SU-DHL-6 (cell line): Measurements from ENCODE around the gene SGCA.

Experiments used
- H2AFZ ChIP-seq: fragments of 200-600 bp; sonication (generic); 2 replicates; pipeline ENCODE4 v1.6.1; 2014; ENCODE audit warnings: low read depth, mild to moderate bottlenecking, moderate library complexity, mixed read lengths, antibody characterized with exemption, low read length; ENCODE audit not compliant: severe bottlenecking
- H3F3A ChIP-seq: fragments of 200-600 bp; shearing (Covaris generic); 2 replicates; pipeline ENCODE4 v1.6.0; 2016; ENCODE audit warnings: antibody characterized with exemption, mild to moderate bottlenecking; ENCODE audit not compliant: insufficient read depth
- H3K27ac ChIP-seq: fragments of 200-600 bp; sonication (generic); 2 replicates; pipeline ENCODE4 v1.5.1; 2016; ENCODE audit warnings: low read depth, mild to moderate bottlenecking, low read length, moderate library complexity, mixed read lengths
- H3K27me3 ChIP-seq: fragments of 200-600 bp; sonication (generic), shearing (Covaris generic); 2 replicates; pipeline ENCODE4 v1.6.0; 2014; ENCODE audit warnings: mild to moderate bottlenecking, low read length
- H3K36me3 ChIP-seq: fragments of 200-600 bp; sonication (generic); 2 replicates; pipeline ENCODE4 v1.6.1; 2014; ENCODE audit warnings: mild to moderate bottlenecking, low read length, mixed read lengths
- H3K4me2 ChIP-seq: fragments of 300-600, 200-600 bp; shearing (Covaris generic), sonication (generic); 2 replicates; pipeline ENCODE4 v1.6.0; 2014; ENCODE audit warnings: low read length, low read depth, mild to moderate bottlenecking; ENCODE audit not compliant: poor library complexity, severe bottlenecking
- H3K4me3 ChIP-seq: fragments of 200-600 bp; sonication (generic); 2 replicates; pipeline ENCODE4 v1.5.1; 2014; ENCODE audit warnings: antibody characterized with exemption, low read length, mild to moderate bottlenecking, mixed read lengths; ENCODE audit not compliant: insufficient read depth, poor library complexity, severe bottlenecking
- H3K79me2 ChIP-seq: fragments of 200-600 bp; sonication (generic); 2 replicates; pipeline ENCODE4 v1.6.1; 2014; ENCODE audit warnings: mild to moderate bottlenecking, low read length, moderate library complexity; ENCODE audit not compliant: insufficient read depth
- H3K9ac ChIP-seq: fragments of 200-600 bp; sonication (generic); 2 replicates; pipeline ENCODE4 v1.7.0; 2014; ENCODE audit warnings: mild to moderate bottlenecking, low read length
- H3K9me2 ChIP-seq: fragments of 200-600 bp; sonication (generic); replicated peaks from 2 replicates; pipeline ENCODE4 v1.6.1; 2014; ENCODE audit warnings: low read length; ENCODE audit not compliant: insufficient read depth
- H3K9me3 ChIP-seq: fragments of 200-600 bp; sonication (generic); 2 replicates; pipeline ENCODE4 v1.6.1; 2014; ENCODE audit warnings: low read length, mixed read lengths; ENCODE audit not compliant: insufficient read depth
- H4K20me1 ChIP-seq: fragments of 200-600 bp; sonication (generic); 2 replicates; pipeline ENCODE4 v1.6.1; 2014; ENCODE audit warnings: low read depth, mild to moderate bottlenecking, antibody characterized with exemption, low read length, moderate library complexity, mixed read lengths
- EZH2phosphoT487 ChIP-seq: fragments of 200-600 bp; sonication (generic), shearing (Covaris generic); conservative IDR thresholded peaks from 2 replicates; pipeline ENCODE4 v1.6.1; 2018; ENCODE audit warnings: mild to moderate bottlenecking, antibody characterized with exemption, low read length, moderate library complexity, mixed read lengths
- TF ChIP-seq, protein P1 (sequence below): fragments of 200-600 bp; sonication (generic); IDR thresholded peaks from one replicate; pipeline ENCODE4 v1.5.1; 2017; ENCODE audit warnings: antibody characterized with exemption, mild to moderate bottlenecking, low read length, moderate library complexity; ENCODE audit not compliant: insufficient read depth, poor library complexity, severe bottlenecking

SGCA gene

DNA sequence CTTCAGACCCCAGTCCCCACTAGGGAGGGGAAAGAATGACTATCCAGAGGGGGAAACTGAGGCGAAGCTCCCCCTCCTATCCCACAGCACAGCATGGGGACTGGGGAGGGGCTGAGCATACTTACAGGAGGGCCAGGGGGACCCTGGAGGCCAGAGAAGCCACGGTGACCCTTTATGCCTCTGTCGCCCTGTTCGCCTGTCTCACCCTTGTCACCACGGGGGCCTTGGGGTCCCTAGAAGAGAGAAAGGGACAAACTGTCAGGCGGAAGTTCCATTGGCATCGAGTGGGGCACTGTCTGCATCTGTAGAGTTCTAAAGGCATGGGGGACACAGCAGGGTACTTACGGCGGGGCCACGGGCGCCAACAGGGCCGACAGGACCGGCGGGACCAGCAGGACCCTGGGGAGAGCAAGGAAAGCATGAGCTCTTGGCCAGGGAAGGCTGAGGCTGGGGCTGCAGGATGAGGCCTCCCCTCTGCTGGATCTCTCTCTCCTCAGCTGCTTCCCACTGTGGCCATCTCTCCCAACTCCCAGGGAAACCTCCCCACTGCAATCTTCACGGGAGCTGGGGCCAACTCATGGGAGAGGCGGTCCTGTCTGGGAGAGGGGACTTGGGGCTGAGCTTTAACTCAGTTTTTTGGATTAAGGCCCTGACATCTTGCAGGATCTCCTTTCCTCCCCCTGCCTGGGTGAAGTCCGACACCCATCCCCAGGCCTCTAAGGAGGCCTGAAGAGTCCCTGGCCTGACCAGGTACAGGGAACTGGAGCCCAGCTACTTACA is 22.1 kb downstream of the SGCA start:
- H3K36me3 ChIP-seq: no peaks in the 10 kb centered on the region
- H3K9me3 ChIP-seq: no peaks in the 10 kb centered on the region
- H3K27me3 ChIP-seq: no peaks in the 10 kb centered on the region
- H3F3A ChIP-seq: no peaks in the 10 kb centered on the region
- no peaks in the 10 kb centered on the region for H4K20me1 ChIP-seq
- H3K4me2 ChIP-seq: no peak overlapping the region
- no peaks in the 10 kb centered on the region for H3K79me2 ChIP-seq
- H2AFZ ChIP-seq: no peak overlapping the region
- no peak overlapping the region for H3K9ac ChIP-seq
- H3K4me3 ChIP-seq: no peak overlapping the region
- TF ChIP-seq, protein P1, sequence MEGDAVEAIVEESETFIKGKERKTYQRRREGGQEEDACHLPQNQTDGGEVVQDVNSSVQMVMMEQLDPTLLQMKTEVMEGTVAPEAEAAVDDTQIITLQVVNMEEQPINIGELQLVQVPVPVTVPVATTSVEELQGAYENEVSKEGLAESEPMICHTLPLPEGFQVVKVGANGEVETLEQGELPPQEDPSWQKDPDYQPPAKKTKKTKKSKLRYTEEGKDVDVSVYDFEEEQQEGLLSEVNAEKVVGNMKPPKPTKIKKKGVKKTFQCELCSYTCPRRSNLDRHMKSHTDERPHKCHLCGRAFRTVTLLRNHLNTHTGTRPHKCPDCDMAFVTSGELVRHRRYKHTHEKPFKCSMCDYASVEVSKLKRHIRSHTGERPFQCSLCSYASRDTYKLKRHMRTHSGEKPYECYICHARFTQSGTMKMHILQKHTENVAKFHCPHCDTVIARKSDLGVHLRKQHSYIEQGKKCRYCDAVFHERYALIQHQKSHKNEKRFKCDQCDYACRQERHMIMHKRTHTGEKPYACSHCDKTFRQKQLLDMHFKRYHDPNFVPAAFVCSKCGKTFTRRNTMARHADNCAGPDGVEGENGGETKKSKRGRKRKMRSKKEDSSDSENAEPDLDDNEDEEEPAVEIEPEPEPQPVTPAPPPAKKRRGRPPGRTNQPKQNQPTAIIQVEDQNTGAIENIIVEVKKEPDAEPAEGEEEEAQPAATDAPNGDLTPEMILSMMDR: no peak
- no peak for TF ChIP-seq EZH2phosphoT487
- no peaks in the 10 kb centered on the region for H3K9me2 ChIP-seq
- no peak overlapping the region for H3K27ac ChIP-seq

DNA sequence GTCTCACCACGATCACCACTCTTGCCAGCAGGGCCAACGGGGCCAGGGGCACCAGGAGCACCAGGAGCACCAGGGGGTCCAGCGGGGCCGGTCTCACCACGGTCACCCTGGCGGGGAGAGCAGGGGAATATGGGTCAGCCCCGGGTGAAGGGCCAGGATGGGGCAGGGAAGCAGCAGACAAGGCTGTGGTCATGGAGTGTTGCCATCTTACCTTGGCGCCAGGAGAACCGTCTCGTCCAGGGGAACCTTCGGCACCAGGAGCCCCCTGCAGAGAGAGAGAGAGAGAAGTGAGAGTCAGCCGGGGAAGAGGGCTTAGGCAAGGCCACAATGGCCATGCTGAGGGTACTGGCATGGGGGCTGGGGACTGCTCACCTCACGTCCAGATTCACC is 22.7 kb downstream of the SGCA start:
- Histone ChIP-seq H3K36me3 (no peaks in the 10 kb centered on the region), H3K9ac (no peak overlapping the region), H3K9me2 (no peaks in the 10 kb centered on the region), H2AFZ (no peak overlapping the region), H3K9me3 (no peaks in the 10 kb centered on the region), H3K27ac (no peak overlapping the region), H4K20me1 (no peaks in the 10 kb centered on the region), H3K4me3 (no peak overlapping the region), H3K27me3 (no peaks in the 10 kb centered on the region), H3K4me2 (no peak overlapping the region), H3K79me2 (no peaks in the 10 kb centered on the region), H3F3A (no peaks in the 10 kb centered on the region)
- TF ChIP-seq, protein P1: no peak
- no peak for TF ChIP-seq EZH2phosphoT487

DNA sequence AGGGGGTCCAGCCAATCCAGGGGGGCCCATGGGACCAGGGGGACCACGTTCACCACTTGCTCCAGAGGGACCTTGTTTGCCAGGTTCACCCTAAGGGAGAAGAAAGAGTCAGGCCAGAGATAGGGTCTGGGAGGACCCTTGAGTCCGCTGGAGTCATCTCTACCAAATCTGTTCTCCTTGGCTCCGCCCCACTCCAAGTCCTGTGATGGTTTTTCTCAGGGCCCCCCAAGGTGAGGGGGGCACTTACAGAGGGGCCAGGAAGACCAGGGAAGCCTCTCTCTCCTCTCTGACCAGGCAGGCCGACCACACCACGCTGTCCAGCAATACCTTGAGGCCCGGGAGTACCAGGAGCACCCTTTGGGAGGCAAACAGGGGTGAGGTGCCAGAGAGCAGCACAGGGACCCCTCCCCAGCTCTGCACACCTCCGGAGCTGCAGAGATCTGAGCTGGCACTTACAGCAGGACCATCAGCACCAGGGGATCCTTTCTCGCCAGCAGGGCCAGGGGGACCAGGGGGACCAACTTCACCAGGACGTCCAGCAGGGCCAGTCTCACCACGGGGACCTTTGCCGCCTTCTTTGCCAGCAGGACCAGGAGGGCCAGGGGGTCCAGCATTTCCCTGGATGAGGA is 23.2 kb downstream of the SGCA start:
- Histone ChIP-seq H3K4me2 (no peak overlapping the region), H3K9me3 (no peaks in the 10 kb centered on the region), H3K9me2 (no peaks in the 10 kb centered on the region), H3K9ac (no peak overlapping the region), H3K27me3 (no peaks in the 10 kb centered on the region), H3K27ac (no peak overlapping the region), H3F3A (no peaks in the 10 kb centered on the region), H4K20me1 (no peaks in the 10 kb centered on the region), H3K79me2 (no peaks in the 10 kb centered on the region), H2AFZ (no peak overlapping the region), H3K4me3 (no peak overlapping the region), H3K36me3 (no peaks in the 10 kb centered on the region)
- TF ChIP-seq, protein P1: no peak
- no peak for TF ChIP-seq EZH2phosphoT487
